Kidney epithelial cell (primary cell): ENCODE data around the gene LRATD1. TPM values are rescaled to one million over a fixed set of nuclear protein-coding genes. Genes with fewer than 3 reads are reported as not detected.

ENCODE experiments used
- DNase-seq: peaks from one replicate; pipeline ENCODE4 v3.0.0-alpha.2; 2010; ENCODE audit warnings: low read depth
- H3K27me3 ChIP-seq: 2 replicates; pipeline ENCODE4 v1.6.0; 2011; ENCODE audit warnings: low read length; ENCODE audit not compliant: control insufficient read depth, insufficient read depth
- H3K36me3 ChIP-seq: 2 replicates; pipeline ENCODE4 v1.5.1; 2011; ENCODE audit warnings: low read length; ENCODE audit not compliant: control insufficient read depth, insufficient read depth
- H3K4me3 ChIP-seq: 2 replicates; pipeline ENCODE4 v1.5.1; 2011; ENCODE audit warnings: low read depth, mild to moderate bottlenecking, control low read depth, low read length
- CTCF ChIP-seq: IDR thresholded peaks from 2 replicates; pipeline ENCODE4 v1.5.1; 2011; ENCODE audit warnings: mild to moderate bottlenecking, moderate library complexity, low read length, control low read depth, inconsistent platforms; ENCODE audit not compliant: insufficient read depth, poor library complexity, severe bottlenecking
- total RNA-seq: library from RNA; depleted of rRNA; stranded (reverse); fragments of >200 nt; gene quantifications from 2 replicates; pipeline ENCODE4 v1.2.3, GENCODE V29; 2015

Gene LRATD1
- total RNA-seq, 1 donor from 2014 or later, result 11.4 TPM

GRCh38 chr2:14661163-14661562 is 28.6 kb downstream of the LRATD1 start:
- Histone ChIP-seq H3K4me3 (no peak overlapping the region), H3K27me3 (no peaks in the 10 kb centered on the region), H3K36me3 (no peaks in the 10 kb centered on the region)
- no peak for DNase-seq
- no peak for TF ChIP-seq CTCF

GRCh38 chr2:14673351-14673875 is 40.9 kb downstream of the LRATD1 start:
- DNase-seq, result no peak
- no peak overlapping the region for H3K4me3 ChIP-seq
- TF ChIP-seq CTCF, result no peak
- H3K36me3 ChIP-seq, result no peaks in the 10 kb centered on the region
- no peaks in the 10 kb centered on the region for H3K27me3 ChIP-seq

GRCh38 chr2:14675489-14675888 is 43.0 kb downstream of the LRATD1 start:
- no peak overlapping the region for H3K4me3 ChIP-seq
- no peak for TF ChIP-seq CTCF
- DNase-seq, result no peak
- H3K36me3 ChIP-seq, result no peaks in the 10 kb centered on the region
- H3K27me3 ChIP-seq, result no peaks in the 10 kb centered on the region

GRCh38 chr2:14676371-14676770 is 43.9 kb downstream of the LRATD1 start:
- no peak overlapping the region for H3K4me3 ChIP-seq
- no peak for DNase-seq
- H3K27me3 ChIP-seq, result no peaks in the 10 kb centered on the region
- no peak for TF ChIP-seq CTCF
- H3K36me3 ChIP-seq, result no peaks in the 10 kb centered on the region

- no peaks in the 10 kb centered on the region for H3K27me3 ChIP-seq
- DNase-seq, result no peak
- no peaks in the 10 kb centered on the region for H3K36me3 ChIP-seq
- H3K4me3 ChIP-seq, result no peak overlapping the region
- no peak for TF ChIP-seq CTCF
Measured at GRCh38 chr2:14677039-14677438, 44.5 kb downstream of the LRATD1 start.

- DNase-seq, result no peak
- no peaks in the 10 kb centered on the region for H3K36me3 ChIP-seq
- no peaks in the 10 kb centered on the region for H3K27me3 ChIP-seq
Measured at GRCh38 chr2:14678761-14679160, 46.2 kb downstream of the LRATD1 start.

More at GRCh38 chr2:14678761-14679160, 46.2 kb downstream of the LRATD1 start:
- H3K4me3 ChIP-seq, result no peak overlapping the region
- TF ChIP-seq CTCF, result no peak
